Activated CD8-positive, alpha-beta memory T cell treated with anti-CD3 and anti-CD28 coated beads, Interleukin-2, amount 50 U/mL, for 4 hours (primary cell): ENCODE results near the gene ADGRG2.
"Not testable (repeated sequence)": the region's sequence is repeated elsewhere in the genome, so short reads cannot be mapped to it uniquely, and the experiment has no call there.

Experiments
- DNase-seq: peaks from one replicate; pipeline ENCODE4 v3.0.0-alpha.2; 2020

ADGRG2 gene

DNA sequence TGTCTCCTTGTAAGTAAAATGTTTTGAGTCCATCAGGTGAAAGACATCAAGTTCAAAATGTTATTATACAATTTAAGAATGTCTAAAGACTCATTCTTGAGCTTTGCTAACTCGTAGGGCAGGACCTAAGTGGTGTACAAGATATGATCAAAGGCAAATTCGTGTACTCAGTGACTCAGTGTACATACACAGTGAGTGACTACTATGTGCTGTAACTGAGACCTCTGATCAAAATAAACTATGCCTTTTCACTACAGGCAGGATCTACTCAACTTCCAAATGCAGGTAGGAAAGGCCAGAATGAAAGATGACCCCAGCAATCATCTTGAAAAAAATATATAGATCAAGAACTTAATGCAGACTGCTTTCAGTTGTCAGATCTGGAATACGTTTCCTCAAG lies 49.9 kb downstream of the ADGRG2 start:
- DNase-seq: no peak

DNA sequence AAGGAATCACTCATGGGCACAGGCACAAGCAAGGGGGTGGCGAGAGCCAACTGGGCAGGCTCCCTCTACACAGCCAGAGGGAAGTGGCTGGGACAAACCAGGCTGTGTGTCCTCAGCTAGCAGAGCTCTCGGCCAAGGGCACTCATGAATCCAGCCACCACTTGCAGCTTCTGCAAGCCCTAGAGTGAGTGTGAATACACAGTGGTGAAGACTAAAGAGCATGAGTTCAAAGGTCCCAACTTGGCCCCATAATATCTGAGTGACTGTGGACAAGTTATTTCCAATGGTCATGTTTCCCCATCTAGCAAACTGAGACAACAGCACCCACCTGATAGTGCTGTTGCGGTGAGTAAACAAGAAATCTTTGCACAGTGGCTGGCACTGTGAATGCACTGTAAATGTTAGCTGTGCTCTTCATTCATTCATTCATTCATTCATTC lies 51.7 kb downstream of the ADGRG2 start:
- DNase-seq: no peak

DNA sequence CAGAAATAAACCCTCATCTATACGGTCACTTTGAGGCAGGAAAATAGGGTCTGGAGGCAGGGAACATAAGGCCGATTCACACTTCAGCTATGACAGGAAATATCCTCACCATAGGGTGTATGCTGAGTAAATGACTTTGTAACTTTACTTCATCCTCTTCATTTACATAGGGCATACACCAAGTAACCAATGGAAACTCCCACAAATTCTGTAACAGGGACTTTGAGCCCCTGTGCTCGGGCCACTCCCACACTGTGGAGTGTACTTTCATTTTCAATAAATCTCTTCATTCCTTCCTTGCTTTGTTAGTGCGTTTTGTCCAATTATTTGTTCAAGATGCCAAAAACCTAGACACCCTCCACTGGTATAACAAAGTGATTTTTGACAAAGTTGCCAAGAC lies 55.3 kb downstream of the ADGRG2 start:
- DNase-seq: not testable (repeated sequence)

DNA sequence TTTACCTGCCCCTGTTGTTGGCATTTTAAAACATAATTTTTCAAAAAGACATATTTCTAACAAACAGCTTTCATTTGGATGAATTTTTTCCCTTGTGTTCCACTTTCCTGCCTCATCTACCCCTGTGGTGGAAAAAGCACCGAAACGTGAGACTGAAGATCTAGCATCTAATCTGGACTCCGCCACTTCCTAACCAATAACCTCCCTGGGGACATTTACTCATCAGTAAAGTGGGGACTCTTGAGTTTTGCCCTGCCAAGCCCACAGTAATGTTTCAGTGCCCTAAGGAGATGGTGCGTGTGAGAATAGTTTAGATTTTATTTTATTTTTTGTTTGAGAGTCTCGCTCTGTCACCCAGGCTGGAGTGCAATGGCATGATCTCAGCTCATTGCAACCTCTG lies 56.7 kb downstream of the ADGRG2 start:
- no peak for DNase-seq

DNA sequence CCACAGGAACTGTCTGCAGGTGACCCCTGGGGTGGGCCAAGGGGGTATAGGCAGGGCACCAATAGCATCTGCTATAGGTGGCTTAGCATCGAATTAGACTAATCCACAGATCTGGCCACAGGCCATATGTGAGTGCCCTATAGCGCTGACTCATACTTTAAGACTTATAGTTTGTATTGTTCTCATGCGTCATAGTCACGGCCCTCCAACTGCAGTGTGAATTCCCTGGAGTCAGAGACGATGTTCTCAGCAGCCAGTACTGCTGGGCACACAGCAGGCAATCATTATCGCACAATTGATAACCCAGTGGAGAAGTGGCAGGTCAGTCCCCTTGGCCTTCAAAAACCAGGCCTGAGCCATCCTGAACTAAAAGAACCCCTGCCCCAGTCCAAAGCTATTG lies 58.1 kb downstream of the ADGRG2 start:
- no peak for DNase-seq

DNA sequence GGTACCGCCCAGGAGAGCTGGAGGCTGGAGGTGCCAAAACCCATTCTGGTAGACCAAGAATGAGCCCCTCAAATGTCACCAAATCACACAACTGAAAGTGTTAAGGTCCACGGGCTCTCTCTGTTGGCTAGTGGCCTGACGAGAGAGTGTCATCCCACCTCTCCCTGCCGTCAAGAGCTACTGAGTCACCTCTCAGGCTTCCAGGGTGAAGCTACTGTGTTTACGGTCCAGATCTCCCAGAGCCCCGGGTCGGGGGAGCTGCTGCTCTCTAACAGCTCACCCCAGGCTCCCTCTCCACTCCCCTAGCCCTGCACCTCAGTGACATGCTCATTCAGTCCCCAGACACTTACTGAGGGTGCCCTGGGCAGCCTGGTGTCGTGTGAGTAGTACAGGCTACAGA lies 59.2 kb downstream of the ADGRG2 start:
- no peak for DNase-seq

DNA sequence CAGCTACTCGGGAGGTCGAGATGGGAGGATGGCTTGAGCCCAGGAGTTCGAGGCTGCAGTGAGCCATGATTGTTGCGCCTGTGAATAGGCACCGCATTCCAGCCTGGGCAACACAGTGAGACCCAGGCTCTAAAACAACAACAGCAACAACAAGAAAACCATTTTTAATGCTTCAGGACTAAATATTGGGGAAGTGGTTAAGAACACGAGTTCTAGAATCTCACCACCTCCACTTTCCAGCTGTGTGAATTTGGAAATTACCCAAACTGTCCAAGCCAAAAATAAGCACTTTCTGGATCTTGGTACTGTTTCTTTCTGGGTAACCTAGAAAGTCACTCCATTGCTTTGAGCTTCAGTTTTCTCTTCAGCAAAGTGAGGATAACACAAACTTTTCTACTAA lies 63.2 kb downstream of the ADGRG2 start:
- DNase-seq: no peak

DNA sequence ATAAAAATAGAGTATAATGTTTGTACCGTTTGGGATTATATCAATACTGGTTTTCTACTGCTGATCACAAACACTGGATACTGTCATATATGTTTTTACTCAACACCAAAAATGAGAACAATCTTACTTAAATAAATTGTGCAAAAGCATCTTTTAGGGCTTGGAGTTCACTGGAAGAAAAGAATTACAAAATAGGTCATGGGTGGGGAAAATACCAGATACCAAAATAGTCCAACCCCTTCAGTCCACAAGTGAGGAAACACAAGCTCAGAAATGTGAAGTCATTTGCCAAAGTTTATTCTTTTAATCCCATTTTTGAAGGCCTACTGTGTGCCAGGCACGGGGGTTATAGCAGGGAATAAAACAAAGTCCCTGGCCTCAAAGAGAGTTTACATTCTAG lies 64.4 kb downstream of the ADGRG2 start:
- no peak for DNase-seq

DNA sequence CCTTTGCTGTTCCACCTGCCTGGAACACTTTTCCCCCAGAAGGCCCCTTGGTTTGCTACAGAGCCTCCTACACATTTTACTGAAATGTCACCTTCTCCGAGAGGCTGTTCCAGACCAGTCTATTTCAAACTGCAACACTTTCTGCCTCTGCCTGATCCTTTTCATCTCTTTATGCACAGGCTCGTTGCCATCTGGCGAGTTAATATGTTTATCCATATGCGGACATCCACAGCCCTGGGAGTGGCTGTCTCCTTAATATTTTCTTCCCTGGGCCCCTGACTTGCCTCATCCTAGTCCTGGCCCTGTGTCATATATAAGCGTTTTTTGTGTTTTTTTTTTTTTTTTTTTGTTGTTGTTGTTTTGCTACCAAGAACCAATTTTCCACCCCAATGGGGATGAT lies 73.2 kb downstream of the ADGRG2 start:
- no peak for DNase-seq

DNA sequence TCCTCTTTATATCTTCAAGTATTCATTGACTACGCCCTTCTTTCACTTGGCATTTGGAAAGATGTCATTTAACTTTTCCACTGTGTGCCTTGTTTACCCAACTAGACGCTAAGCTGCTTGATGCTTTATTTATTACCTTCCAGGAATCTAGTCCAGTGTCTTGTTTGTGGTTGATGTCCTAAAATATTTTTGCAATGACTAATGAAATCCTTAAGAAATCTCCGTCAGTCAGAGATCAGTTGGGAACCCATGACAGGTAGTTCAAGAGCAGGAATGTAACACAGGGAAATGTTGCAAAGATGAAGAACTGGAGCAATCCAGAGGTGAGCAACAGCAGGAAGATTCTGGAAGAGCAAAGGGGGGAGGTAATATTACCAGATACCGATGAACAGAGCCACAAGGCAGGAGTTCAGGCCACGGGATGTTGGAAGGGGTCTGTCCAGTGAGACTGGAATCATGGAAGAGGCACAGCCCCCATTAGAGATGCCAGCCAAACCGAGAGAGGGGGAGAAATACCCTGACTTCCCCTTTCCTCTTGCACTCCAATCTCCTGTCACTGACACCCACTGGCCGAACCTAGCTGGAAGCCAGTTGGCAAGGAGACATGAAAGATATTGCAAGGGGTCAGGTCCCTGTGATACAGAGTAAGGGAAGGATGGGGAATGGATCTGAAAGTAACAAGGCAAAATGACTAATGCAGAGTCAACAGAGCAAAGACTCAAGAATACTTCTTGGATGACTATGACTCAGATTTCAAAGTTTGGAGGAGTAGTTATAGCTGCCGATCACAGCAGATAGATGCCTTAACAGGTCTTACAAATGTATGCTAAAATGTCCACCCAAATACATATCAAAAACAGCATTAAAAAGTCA lies 75.7 kb downstream of the ADGRG2 start:
- DNase-seq: no peak

DNA sequence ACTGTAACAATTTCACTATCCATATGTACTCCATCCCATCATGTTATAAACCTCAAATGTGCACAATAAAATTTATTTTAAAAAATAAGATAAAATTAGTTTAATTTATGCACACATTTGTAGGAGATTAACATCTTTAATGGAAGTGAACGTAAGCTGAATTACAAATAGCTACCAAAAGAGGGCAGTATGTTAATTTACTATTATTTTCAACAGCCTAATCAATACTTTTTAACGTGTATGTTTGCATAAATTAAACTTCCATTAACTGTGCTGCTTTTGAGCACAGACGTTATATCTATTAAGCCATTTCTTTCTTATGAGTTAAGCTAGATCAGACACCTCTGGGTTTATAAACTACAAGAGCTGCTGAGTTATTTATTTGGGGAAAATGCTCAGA lies 81.9 kb downstream of the ADGRG2 start:
- no peak for DNase-seq

DNA sequence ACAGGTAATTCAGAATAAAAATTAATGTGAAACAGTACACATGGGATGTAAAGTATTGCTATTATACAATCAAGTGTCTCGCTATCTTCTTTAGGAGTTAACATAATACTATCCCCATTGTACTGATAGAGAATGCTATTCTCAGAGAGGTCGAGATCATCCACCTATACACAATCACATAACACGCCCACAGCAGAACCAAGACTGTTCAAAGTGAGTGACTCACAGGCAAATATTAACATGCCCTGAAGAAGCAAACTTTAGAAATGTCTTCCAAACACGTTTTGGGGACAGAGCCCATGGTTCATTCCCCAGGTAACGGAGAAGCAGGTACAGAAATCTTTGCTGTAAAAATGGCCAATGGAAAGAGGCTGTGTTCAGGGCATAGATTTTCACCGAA lies 88.2 kb downstream of the ADGRG2 start:
- DNase-seq: no peak

DNA sequence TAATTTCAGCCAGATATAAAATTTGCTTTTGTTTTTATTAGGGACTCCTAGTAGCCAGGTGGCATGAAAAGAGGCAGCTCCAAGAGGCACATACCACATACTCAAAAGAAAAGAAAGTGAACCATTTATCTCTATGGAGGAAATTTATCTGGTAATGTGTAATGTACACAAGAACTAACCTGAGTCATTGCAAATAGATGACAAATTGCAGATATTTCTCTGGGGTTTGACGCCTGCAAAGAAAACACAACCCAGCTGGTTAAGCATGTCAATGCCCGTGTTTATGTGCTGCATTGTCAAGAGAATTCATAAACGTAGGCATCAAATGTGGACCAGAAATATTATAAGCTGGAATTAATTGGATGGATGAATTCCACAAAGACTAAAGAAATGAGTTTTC lies 91.5 kb downstream of the ADGRG2 start:
- DNase-seq: no peak

DNA sequence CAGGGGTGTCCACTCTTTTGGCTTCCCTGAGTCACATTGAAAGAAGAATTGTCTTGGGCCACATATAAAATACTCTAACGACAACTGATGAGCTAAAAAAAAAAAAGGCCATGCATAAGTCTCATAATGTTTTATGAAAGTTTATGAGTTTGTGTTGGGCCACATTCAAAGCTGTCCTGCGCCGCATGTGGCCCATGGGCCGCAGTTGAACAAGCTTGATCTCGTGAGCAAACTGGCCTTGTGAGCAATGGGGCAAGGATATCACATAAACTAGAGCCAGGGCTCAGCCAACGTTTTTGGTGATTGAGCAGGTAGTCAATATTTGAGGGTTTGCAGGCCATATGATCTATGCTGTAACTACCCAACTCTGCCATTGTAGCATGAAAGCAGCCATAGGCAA lies 93.7 kb downstream of the ADGRG2 start:
- no peak for DNase-seq

DNA sequence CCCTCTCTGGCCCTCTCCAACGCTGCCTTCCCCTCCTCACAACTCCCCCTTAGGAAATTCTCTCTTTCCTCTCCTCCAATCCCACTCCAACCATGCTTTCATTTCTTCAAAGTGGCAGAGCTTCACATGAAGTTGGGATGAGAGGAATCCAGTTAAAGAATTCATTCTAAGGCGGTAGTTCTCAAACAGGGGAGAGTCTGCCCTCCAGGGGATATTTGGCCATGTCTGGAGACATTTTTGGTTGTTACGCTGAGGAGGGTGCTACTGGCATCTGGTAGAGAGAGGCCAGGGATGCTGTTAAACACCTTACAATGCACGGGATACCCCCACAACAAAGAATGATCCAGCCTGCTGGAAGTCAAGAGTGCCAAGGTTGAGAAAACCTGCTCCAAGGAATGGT lies 97.9 kb downstream of the ADGRG2 start:
- DNase-seq: no peak

DNA sequence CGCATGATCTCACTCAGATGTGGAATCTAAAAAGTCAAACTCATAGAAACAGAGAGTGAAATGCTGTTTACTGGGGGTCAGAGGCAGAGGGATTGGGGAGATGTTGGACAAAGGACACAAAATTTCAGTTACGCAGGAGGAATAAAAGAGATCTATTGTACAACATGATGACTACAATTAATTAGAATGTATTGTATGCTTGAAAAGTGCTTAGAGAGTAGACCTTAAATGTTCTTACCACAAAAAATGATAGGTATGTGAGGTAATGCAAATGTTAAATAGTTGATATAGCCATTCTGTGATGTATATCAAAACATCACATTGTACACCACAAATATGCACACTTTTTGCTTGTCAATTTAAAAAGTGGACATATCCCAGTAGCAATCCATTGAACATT lies 102.3 kb downstream of the ADGRG2 start:
- no peak for DNase-seq

DNA sequence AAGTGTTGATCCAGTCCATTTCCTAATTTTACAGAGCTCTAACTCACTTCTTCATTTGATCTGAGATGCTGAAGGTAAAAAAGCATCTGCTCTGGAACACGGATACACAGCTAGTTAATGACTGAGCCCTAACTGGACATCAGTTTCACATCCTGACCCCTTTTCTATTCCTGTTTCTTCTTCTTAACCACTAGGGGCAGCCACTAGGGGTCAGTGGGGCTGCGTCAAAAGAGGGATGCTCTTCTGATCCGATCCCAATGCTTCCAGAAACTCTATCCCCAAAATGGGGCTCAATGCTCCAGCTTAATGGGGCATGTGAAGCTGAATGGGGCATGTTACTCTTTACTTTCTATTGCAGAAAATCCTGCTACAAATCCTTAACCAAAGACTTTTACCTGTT lies 105.0 kb downstream of the ADGRG2 start:
- no peak for DNase-seq

DNA sequence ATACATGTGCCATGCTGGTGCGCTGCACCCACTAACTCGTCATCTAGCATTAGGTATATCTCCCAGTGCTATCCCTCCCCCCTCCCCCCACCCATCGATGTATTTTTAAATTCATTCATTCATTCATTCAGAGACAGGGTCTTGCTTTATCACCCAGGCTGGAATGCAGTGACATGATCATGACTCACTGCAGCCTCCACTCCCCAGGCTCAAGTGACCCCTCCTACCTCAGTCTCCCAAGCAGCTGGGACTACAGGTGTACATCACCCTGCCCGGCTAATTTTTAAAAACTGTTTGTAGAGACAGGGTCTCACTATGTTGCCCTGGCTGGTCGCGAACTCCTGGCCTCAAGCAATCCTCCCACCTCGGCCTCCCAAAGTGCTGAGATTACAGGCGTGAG lies 105.7 kb downstream of the ADGRG2 start:
- DNase-seq: not testable (repeated sequence)

DNA sequence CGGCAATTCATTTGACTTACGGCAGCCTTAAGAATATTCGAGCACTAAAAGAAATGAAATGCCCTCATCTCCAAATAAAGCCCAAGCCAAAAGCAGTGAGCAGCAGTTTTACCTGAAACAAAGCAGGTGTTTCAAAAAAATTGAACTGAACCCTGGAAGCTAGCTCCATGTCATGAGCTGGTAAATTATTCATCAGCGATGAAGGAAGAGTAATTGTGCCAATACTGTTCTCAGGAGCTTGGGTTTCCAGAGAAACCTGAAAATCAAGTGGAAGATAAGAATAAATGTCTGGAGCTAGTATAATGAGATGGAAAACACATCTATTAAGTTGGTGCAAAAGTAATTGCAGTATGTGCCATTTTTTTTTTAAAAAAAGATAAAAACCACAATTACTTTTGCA lies 114.4 kb downstream of the ADGRG2 start:
- DNase-seq: no peak

DNA sequence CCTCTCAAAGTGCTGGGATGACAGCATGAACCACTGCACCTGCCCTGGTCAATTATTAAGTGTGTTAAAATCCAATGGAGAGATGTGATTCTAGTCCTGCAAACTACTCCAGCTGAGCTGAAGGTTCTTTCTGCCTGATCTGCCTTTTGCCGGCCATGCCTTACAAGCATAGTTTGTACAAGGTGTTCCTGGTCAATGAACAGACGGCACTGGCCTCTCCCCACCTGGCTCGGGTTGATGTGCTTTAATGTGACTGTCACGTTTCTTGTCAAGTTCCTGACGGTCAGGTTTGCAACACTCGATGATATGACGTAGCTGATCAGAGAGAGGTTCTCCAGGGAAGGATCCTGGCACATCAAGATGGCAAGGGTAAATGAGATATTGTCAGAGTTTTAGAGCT lies 115.3 kb downstream of the ADGRG2 start:
- no peak for DNase-seq

DNA sequence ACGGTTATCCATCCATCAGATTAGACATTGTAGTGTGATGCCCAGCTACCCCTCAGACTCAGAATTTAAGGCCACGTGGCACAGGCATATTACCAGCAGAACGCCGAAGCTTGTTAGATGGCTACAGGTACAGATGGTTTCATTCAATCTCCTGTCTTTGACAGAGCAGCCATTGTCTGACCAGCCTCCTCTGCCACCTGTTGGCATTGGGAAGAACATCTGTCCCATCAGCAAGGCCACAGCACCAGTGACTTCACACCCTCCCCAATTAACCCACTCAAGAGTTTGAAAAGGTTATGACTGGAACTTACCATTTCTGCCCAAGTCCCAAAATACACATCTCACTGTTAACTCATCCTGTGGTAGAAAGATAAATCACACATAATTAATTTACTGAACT lies 116.4 kb downstream of the ADGRG2 start:
- DNase-seq: no peak

DNA sequence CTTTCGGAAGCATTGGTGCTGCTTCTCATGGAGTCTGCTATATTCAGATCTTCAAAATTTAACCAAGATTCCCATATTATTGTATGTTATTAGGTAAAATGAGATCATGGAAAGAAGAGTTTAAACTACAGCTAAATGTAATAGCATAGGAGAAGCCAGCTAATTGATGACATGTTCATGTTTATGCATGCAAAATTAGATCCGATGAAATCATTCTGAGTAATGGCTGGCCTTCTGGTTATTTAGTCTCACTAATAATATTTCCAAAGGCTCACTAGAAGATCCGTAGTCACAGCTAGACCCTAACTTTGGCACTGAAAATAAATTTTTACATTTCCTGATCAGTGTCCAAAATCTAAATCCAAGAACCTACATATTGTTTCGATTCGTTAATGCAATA lies 118.5 kb downstream of the ADGRG2 start:
- DNase-seq: no peak

DNA sequence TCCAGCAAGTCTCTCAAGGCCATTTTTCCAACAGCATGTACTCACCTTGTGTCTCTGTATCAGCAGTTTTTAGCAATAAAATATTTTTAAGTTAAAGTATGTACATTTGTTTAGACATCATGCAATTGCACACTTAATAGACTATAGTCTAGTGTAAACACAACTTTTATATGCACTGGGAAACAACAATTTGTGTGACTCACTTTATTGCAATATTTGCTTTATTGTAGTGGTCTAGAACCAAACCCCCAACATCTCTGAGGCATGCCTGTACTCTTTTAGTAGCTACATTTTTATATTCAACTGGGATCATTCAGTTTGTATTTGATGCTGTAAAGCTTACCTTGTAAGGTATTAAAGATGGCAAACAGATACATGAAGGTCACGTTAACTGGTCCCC lies 123.6 kb downstream of the ADGRG2 start:
- DNase-seq: no peak

DNA sequence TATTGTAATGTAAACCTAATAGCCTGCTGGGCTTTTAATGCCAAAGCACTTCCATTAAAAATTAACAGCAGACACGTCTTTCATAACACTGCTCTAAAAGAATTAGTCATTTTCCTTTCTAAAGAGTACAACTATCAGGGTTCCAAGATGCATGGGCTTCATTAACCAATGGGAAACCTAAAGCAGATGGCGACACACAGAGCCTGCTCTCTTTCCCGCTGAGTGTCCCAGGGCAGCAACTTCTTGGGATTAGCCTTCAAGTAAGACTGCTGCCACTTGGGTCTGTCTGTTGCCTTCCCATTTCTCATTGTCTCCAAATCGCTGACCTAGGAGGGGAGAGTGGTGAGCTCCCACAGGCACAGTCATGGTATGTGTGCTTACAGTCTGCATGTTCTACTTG lies 124.4 kb downstream of the ADGRG2 start:
- no peak for DNase-seq

DNA sequence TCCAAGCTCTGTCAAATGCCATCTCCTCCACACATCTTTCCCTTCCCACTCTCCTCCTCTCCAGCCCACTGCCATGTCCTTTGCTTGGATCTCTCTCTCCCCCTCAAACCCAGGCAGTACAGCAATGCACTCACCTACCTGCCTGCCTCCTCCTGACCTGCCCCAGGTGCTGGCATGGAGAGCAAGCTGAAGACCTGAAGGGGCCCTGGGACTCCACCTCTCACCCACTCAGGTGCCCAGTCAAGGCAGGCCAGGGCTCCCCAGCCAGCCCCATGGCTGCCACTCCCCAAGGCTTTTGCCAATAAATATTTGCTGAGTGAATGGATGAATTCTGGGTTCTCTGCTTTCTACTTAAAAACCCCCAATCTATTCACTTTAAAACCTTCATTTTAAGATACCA lies 125.7 kb downstream of the ADGRG2 start:
- no peak for DNase-seq
